Cardiac muscle cell (in vitro differentiated cells and primary cell): ENCODE measurements around the gene MFAP4. TPM values are rescaled to one million over a fixed set of nuclear protein-coding genes. Genes with fewer than 3 reads are reported as not detected.

Source experiments
- DNase-seq, 2 donors: peaks; one replicate each; pipeline versions ENCODE4 v3.0.0 to v3.0.0-alpha.2; 2010 to 2017; ENCODE audit warnings: low read depth in 1 of 2, low spot score in 1 of 2
- H3K27ac ChIP-seq: fragments of 200-600 bp; sonication (generic); 2 replicates; pipeline ENCODE4 v1.5.1; 2016
- H3K27me3 ChIP-seq: fragments of 200-600 bp; sonication (generic); 2 replicates; pipeline ENCODE4 v1.6.0; 2016; ENCODE audit warnings: control low read depth
- H3K36me3 ChIP-seq: fragments of 200-600 bp; sonication (generic); 2 replicates; pipeline ENCODE4 v1.5.1; 2016; ENCODE audit warnings: control low read depth
- H3K4me1 ChIP-seq: fragments of 200-600 bp; sonication (generic); 2 replicates; pipeline ENCODE4 v1.8.1; 2017; ENCODE audit warnings: low read depth, mild to moderate bottlenecking, mixed run types
- H3K4me3 ChIP-seq: fragments of 200-600 bp; sonication (generic); 2 replicates; pipeline ENCODE4 v1.5.1; 2016; ENCODE audit warnings: mild to moderate bottlenecking
- H3K9me3 ChIP-seq: fragments of 200-600 bp; sonication (generic); 2 replicates; pipeline ENCODE4 v1.5.1; 2017; ENCODE audit warnings: low read depth, mild to moderate bottlenecking, control low read depth
- CTCF ChIP-seq: IDR thresholded peaks from 2 replicates; pipeline ENCODE4 v1.5.1; 2012; ENCODE audit warnings: low read depth, mild to moderate bottlenecking, low read length
- polyA plus RNA-seq: library from polyadenylated mRNA; unstranded; fragments of >200 nt; fragmentation: Nextera tagmentation; extraction: Ambion mirVana; gene quantifications from 2 replicates; pipeline ENCODE4 v1.2.1, GENCODE V29; 2016
- total RNA-seq: library from RNA; depleted of rRNA; stranded (reverse); fragments of >200 nt; gene quantifications from 2 replicates; pipeline ENCODE4 v1.2.3, GENCODE V29; 2016

Gene MFAP4
- total and polyA plus RNA-seq, 2 experiments from 2014 or later: 16.7 to 23.4 TPM

GRCh38 chr17:19382531-19383444, 4.2 kb downstream of the MFAP4 start:
- H3K27ac ChIP-seq: no peak overlapping the region
- no peak overlapping the region for H3K4me3 ChIP-seq
- no peaks in the 10 kb centered on the region for H3K9me3 ChIP-seq
- peaks cover 34% of the 10 kb centered on the region for H3K36me3 ChIP-seq
- DNase-seq: peak in 1 of 2 donors; percentile 25
- no peak for TF ChIP-seq CTCF
- peaks cover 13% of the 10 kb centered on the region for H3K4me1 ChIP-seq
- H3K27me3 ChIP-seq: no peaks in the 10 kb centered on the region

- Histone ChIP-seq H3K36me3 (peaks cover 34% of the 10 kb centered on the region), H3K27me3 (no peaks in the 10 kb centered on the region), H3K4me1 (peaks cover 5% of the 10 kb centered on the region), H3K4me3 (no peak overlapping the region), H3K9me3 (no peaks in the 10 kb centered on the region), H3K27ac (no peak overlapping the region)
- TF ChIP-seq CTCF: no peak
- DNase-seq: no peak
Observed at GRCh38 chr17:19381741-19382444, 5.1 kb downstream of the MFAP4 start.

DNA sequence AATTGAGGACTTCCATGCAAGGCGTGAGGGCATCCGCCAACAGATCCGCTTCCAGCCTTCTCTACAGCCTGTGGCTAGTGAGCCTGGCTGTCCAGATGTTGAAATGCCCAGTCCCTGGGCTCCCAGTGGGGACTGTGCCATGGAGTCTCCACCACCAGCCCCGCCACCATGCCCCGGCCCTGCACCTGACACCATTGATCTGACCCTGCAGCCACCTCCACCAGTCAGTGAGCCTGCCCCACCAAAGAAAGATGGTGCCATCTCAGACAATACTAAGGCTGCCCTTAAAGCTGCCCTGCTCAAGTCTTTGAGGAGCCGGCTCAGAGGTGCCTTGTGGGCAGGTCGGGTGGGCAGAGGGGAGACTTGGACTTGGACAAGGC, 5.6 kb downstream of the MFAP4 start:
- H3K9me3 ChIP-seq: no peaks in the 10 kb centered on the region
- H3K4me1 ChIP-seq: no peaks in the 10 kb centered on the region
- DNase-seq: no peak
- no peak for TF ChIP-seq CTCF
- H3K4me3 ChIP-seq: no peak overlapping the region
- H3K36me3 ChIP-seq: peaks cover 34% of the 10 kb centered on the region
- H3K27me3 ChIP-seq: no peaks in the 10 kb centered on the region
- no peak overlapping the region for H3K27ac ChIP-seq

DNA sequence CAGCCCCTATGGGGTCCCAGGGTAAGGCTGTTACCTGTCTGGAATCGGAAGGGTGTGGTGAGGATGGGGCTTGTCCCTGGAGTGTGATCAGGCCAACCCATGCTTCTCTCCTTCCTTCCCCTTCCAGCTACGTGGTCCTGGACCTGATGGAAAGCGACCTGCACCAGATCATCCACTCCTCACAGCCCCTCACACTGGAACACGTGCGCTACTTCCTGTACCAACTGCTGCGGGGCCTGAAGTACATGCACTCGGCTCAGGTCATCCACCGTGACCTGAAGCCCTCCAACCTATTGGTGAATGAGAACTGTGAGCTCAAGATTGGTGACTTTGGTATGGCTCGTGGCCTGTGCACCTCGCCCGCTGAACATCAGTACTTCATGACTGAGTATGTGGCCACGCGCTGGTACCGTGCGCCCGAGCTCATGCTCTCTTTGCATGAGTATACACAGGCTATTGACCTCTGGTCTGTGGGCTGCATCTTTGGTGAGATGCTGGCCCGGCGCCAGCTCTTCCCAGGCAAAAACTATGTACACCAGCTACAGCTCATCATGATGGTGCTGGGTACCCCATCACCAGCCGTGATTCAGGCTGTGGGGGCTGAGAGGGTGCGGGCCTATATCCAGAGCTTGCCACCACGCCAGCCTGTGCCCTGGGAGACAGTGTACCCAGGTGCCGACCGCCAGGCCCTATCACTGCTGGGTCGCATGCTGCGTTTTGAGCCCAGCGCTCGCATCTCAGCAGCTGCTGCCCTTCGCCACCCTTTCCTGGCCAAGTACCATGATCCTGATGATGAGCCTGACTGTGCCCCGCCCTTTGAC, 6.3 kb downstream of the MFAP4 start:
- TF ChIP-seq CTCF: no peak
- no peak for DNase-seq

DNA sequence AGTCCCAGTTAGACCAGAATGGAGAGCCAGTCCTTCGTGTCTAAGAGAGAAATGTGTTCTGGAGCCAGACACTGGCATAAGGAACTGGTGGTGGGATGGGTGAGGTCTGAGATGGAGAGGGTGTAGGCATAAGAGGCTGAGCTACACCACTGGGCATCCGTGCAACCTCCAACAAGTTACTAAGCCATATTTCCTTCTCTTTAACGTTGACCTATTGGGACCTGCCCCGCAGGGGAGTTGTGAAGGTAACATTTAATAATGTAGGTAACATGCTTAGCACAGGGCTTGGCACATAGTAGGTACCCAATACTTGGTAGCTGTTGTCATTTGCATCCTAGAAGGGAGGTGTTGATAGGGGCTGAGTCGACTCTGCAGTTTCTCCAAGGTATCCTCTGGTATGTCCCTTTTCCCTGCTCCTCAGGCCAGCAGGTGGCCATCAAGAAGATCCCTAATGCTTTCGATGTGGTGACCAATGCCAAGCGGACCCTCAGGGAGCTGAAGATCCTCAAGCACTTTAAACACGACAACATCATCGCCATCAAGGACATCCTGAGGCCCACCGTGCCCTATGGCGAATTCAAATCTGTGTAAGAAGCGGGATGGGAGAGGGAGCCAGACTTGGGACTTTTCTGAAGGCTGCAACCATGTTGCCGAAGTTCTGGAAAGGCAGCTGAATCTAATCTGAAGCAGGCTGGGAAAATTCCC, 7.5 kb downstream of the MFAP4 start:
- H3K27me3 ChIP-seq: no peaks in the 10 kb centered on the region
- peak overlapping the region; percentile 81 for H3K4me3 ChIP-seq
- no peak for TF ChIP-seq CTCF
- H3K9me3 ChIP-seq: no peaks in the 10 kb centered on the region
- DNase-seq: no peak
- H3K4me1 ChIP-seq: no peaks in the 10 kb centered on the region
- H3K36me3 ChIP-seq: peaks cover 30% of the 10 kb centered on the region
- no peak overlapping the region for H3K27ac ChIP-seq

More for the DNA sequence above, 6.3 kb downstream of the MFAP4 start:
- H3K4me1 ChIP-seq: no peaks in the 10 kb centered on the region
- no peaks in the 10 kb centered on the region for H3K9me3 ChIP-seq
- peaks cover 33% of the 10 kb centered on the region for H3K36me3 ChIP-seq
- H3K4me3 ChIP-seq: no peak overlapping the region
- no peaks in the 10 kb centered on the region for H3K27me3 ChIP-seq
- H3K27ac ChIP-seq: no peak overlapping the region
